Limb (tissue), 2 donors: ENCODE results near the gene KRTAP10-9.
"Not testable (repeated sequence)": the region's sequence is repeated elsewhere in the genome, so short reads cannot be mapped to it uniquely, and the experiment has no call there.

ENCODE experiments used
- DNase-seq, 2 donors: peaks; one replicate each; pipeline ENCODE4 v3.0.0-alpha.2; 2016; ENCODE audit errors: extremely low spot score in 2 of 2

The KRTAP10-9 gene

GRCh38 chr21:44595524-44595923 lies 31.4 kb upstream of the KRTAP10-9 start:
- DNase-seq = no peak

GRCh38 chr21:44596068-44596725 lies 30.7 kb upstream of the KRTAP10-9 start:
- DNase-seq = no peak

GRCh38 chr21:44598061-44598460 lies 28.8 kb upstream of the KRTAP10-9 start:
- no peak for DNase-seq

- no peak for DNase-seq
Observed at GRCh38 chr21:44599264-44600029, 27.4 kb upstream of the KRTAP10-9 start.

DNA sequence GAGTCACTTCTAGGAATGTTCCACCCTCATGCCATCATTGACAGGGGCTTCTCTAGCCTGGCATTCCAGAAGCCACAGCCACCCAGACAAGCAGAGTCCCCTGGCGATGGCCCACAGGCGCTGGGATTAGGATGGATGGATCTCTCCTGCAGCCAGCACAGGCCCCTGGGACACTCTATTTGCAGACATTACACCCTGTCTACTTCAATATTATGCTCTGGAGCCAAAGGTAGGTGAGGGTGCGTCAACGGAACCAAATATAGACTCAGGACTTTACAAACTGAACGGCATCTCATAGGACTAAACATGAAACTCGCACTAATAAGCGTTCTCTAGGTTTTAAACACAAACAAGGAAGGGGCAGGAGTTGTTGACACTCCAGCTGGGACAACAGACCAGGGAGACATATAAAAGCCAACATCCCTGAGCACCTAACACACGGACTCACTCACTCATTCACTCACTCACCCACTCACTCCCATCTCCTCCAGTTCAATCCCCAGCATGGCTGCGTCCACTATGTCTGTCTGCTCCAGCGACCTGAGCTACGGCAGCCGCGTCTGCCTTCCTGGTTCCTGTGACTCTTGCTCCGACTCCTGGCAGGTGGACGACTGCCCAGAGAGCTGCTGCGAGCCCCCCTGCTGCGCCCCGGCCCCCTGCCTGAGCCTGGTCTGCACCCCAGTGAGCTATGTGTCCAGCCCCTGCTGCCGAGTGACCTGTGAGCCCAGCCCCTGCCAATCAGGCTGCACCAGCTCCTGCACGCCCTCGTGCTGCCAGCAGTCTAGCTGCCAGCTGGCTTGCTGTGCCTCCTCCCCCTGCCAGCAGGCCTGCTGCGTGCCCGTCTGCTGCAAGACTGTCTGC lies 26.5 kb upstream of the KRTAP10-9 start, which contains the start of gene KRTAP10-7:
TSS of gene KRTAP10-7 (plus strand) at position 480 of the 861 bp plus-strand sequence. CDS start at position 505, 25 bp downstream.
- DNase-seq = not testable (repeated sequence)

GRCh38 chr21:44601091-44601490 lies 25.8 kb upstream of the KRTAP10-9 start:
- DNase-seq = not testable (repeated sequence)

DNA sequence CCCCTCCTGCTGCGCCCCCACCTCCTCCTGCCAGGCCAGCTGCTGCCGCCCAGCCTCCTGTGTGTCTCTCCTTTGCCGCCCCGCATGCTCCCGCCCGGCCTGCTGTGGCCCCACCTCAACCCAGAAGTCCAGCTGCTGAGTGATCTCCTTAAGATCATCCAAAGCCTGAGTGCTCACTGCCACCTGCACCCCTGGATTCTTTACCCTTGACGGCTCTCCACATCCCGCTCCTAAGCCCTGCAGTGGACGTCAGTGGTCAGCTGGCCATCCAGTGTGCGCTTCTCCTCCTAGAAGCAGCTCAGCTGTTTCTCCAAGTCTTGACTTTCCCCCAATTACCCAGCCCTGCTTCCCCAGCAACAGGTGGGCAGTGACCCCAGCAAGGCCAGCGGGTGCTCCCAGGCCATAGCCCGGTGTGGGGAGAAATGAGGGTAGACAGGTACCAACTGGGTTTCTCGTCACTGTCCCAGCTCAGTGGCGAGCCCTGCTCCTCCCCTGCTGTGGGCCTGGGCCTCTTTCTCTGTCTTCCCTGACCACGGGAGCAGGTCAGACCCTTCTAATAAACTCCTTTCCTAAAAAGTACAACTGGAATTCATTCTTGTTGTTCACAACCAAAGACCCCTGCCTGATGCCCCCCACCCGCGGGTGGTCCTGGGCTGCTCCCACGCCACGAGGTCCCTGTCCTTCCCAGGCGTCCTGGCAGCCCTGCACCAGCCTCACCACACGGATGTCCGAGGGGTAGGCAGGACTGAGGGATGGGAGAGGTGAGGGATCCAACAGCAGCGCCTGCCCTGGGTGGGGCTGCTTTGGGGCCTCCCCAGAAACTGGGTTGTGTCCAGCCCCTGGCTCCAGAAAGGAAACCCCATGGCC lies 25.1 kb upstream of the KRTAP10-9 start:
- DNase-seq = no peak

DNA sequence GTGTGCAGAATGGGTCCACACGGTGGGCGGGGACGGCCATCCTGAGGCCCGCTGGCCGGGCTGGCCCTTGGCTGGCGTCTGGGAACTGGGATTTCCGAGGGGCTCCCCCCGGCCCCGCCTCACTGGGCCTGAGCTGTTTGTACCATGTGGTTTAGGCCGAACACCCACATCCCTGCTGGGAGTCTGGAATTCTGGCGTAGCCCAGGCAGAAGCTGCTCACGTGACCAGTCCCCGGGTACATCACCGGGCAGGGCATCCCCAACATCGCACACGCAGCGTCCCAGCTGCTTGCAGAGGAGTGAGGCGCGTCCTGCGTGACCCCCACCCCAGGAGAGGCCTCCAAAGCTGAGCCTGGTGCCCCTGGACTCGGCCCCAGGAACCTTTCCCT lies 24.4 kb upstream of the KRTAP10-9 start:
- no peak for DNase-seq

DNA sequence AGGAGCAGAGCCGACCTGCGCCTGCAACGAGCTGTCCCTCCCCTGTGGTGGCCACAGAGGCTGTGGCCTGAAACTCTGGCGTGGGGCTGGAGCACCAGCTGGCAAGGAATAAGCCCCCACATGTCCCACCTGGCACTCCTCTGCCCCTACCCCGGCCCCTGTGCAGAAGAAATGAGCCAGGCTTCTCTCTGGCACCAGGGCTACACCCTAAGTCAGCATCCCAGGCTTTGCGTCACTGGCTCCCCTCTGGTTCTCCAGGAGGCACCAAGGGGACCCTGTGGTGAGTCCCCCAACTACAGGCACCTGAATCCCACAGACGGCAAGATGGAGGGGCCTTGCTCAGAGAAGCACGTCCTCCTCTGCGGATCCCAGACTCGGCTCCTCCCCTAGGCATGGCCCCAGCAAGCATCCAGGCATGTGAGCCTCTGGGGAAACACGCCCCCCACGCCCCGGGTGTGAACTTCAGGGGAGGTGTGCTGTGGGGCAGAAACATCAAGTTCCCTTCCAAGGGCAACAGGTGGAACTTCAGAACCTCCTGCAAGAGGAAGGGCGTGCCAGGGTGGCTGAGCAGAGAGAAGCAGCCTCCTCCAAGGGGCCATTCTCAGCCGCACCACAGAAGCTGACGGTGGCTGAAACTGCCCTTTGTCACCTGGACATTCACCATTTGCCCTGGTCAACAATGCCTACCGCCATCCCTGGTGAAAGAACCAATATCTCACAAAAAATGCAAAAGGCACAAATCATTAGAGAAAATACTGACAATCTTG lies 23.6 kb upstream of the KRTAP10-9 start:
- DNase-seq = no peak

- DNase-seq = no peak
Observed at GRCh38 chr21:44603911-44604310, 23.0 kb upstream of the KRTAP10-9 start.

GRCh38 chr21:44606495-44606894 lies 20.4 kb upstream of the KRTAP10-9 start:
- DNase-seq = no peak

DNA sequence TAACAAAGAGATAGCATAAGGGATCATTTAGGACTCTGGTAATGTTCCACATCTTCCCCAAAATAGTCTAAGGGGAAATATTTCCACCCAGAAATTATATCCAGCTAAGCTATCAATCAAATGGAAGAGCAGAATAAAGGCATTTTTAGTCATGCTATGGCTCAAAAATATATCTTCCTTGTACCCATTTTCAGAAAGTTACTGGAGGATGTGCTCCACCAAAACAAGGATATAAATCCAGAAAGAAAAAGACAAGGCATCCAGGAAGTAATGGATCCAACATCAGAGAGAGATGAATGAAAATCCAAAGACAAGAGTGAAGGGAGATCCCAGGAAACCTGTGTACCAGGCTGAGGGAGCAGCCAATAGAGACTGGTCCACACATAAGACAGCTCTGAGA lies 17.7 kb upstream of the KRTAP10-9 start:
- no peak for DNase-seq

DNA sequence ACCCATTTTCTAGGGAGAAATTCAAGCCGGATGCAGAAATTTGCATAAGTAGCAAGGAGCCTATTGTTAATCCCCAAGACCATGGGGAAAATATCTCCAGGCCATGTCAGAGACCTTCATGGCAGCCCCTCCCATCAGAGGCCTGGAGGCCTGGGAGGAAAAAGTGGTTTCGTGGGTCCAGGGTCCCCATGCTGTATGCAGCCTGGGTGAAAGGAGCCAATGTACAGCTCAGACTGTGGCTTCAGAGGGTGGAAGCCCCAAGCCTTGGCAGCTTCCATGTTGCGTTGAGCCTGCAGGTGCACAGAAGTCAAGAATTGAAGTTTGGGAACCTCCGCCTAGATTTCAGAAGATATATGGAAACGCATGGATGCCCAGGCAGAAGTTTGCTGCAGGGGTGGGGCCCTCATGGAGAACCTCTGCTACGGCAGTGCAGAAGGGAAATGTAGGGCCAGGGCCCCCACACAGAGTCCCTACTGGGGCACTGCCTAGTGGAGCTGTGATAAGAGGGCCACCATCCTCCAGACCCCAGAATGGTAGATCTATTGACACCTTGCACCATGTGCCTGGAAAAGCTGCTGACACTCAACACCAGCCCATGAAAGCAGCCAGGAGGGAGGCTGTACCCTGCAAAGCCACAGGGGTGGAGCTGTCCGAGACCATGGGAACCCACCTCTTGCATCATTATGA lies 16.6 kb upstream of the KRTAP10-9 start:
- DNase-seq = not testable (repeated sequence)

GRCh38 chr21:44611551-44611950 lies 15.3 kb upstream of the KRTAP10-9 start:
- DNase-seq = no peak

- DNase-seq = no peak
Observed at GRCh38 chr21:44612029-44612486, 14.8 kb upstream of the KRTAP10-9 start, which contains the start of gene KRTAP10-8. Gene KRTAP10-8 (plus strand): TSS chr21:44612079. CDS start chr21:44612101, 22 bp downstream.

- no peak for DNase-seq
Observed at GRCh38 chr21:44612669-44613229, 14.1 kb upstream of the KRTAP10-9 start.

DNA sequence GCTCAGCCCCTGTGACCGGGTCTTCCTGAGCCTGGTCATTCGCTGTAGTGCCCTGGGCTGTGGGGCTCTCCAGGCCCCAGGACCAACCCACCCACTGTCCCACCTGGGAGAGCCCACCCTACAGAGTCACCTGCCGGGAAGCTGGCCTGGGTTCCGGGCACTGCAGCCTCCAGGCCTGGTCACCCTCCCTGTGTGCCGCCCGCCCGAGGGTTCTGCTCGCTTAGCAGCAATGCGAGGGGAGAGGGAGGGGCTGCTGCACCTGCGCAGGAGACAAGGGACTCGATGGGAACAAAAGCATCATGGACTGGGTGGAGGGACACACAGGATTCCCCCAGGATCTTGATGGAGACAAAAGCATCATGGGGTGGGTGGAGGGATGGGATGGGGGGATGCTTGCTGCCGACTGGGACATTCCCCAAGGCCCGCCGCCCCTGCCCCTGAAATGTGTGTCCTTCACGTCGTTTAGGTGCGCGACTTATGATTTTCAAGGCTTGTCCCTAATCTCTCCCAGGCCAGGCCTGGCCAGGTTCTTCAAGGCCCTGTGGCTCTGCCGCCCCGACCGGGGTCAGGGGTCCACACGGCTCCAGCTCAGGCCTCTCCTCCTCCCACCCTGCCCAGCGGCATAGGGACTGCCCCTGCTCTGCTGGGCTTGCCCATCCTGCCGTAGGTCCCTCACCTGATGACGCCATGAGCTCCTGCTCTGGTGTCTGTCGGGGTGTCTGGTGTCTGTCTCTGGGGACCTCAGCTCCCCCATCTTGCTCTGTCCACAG lies 13.3 kb upstream of the KRTAP10-9 start:
- no peak for DNase-seq

DNA sequence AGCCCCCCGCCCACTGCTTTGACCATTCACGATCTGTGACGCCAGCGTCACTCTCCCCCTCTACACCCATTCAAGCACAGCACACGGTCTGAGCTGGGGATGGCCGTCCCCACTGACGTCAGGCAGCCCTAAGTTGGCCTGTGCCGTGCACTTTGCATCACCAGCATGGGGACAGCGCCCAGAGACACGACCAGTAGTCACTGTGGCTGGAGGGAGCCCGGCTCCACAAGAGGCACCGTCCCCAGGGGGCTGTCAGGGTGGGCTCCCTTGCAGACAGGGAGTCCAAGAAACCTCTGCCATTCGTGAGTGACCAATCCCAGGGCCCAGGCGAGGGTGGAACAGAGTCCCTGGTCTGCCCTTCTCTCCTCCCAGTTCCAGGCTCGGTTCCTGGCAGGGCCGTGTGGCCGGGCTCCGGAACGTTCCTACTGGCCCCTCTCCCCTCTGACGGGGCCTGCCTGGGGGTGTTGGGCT lies 12.7 kb upstream of the KRTAP10-9 start:
- DNase-seq = no peak
